ENCODE data around the gene GLIS1. TPM values are rescaled to one million over a fixed set of nuclear protein-coding genes. Genes with fewer than 3 reads are reported as not detected.

GLIS1 gene
- total RNA-seq, 1 donor = 2.9 TPM

- Histone ChIP-seq H2AFZ (ENCODE audit: low read length) (no peak overlapping the region), H3K4me3 (ENCODE audit: insufficient read depth, low read length) (no peak overlapping the region), H3K36me3 (ENCODE audit: insufficient read depth, low read length) (no peaks in the 10 kb centered on the region), H3K9me3 (ENCODE audit: low read depth, low read length) (no peaks in the 10 kb centered on the region), H3K4me1 (ENCODE audit: insufficient read depth, low read length) (peaks cover 14% of the 10 kb centered on the region), H3K27ac (ENCODE audit: low read depth, low read length) (no peak overlapping the region), H4K20me1 (ENCODE audit: insufficient read depth, low read length) (peaks cover 38% of the 10 kb centered on the region), H3K27me3 (ENCODE audit: insufficient read depth, low read length) (no peaks in the 10 kb centered on the region), H3K4me2 (ENCODE audit: insufficient read depth, low read length) (no peak overlapping the region), H3K79me2 (ENCODE audit: insufficient read depth, low read length) (no peaks in the 10 kb centered on the region)
- peak; percentile 23 for DNase-seq (ENCODE audit: insufficient read length, low spot score, missing footprints)
- TF ChIP-seq CTCF (IDR thresholded peaks at IDR 0.05; ENCODE audit: extremely low read depth, low read depth, low read length) = no peak
Measured at GRCh38 chr1:53628286-53628955, 110.5 kb downstream of the GLIS1 start.

- Histone ChIP-seq H3K79me2 (ENCODE audit: insufficient read depth, low read length) (no peaks in the 10 kb centered on the region), H3K27ac (ENCODE audit: low read depth, low read length) (no peak overlapping the region), H3K4me1 (ENCODE audit: insufficient read depth, low read length) (peaks cover 14% of the 10 kb centered on the region), H3K27me3 (ENCODE audit: insufficient read depth, low read length) (no peaks in the 10 kb centered on the region), H3K36me3 (ENCODE audit: insufficient read depth, low read length) (no peaks in the 10 kb centered on the region), H4K20me1 (ENCODE audit: insufficient read depth, low read length) (peaks cover 38% of the 10 kb centered on the region), H3K4me3 (ENCODE audit: insufficient read depth, low read length) (no peak overlapping the region), H2AFZ (ENCODE audit: low read length) (no peak overlapping the region), H3K9me3 (ENCODE audit: low read depth, low read length) (no peaks in the 10 kb centered on the region), H3K4me2 (ENCODE audit: insufficient read depth, low read length) (no peak overlapping the region)
- no peak for TF ChIP-seq CTCF (IDR thresholded peaks at IDR 0.05; ENCODE audit: extremely low read depth, low read depth, low read length)
- DNase-seq (ENCODE audit: insufficient read length, low spot score, missing footprints) = no peak
Measured at GRCh38 chr1:53627666-53628065, 111.3 kb downstream of the GLIS1 start.

- Histone ChIP-seq H2AFZ (ENCODE audit: low read length) (no peak overlapping the region), H3K4me3 (ENCODE audit: insufficient read depth, low read length) (no peak overlapping the region), H3K4me1 (ENCODE audit: insufficient read depth, low read length) (peaks cover 14% of the 10 kb centered on the region), H3K4me2 (ENCODE audit: insufficient read depth, low read length) (no peak overlapping the region), H3K27ac (ENCODE audit: low read depth, low read length) (no peak overlapping the region), H3K27me3 (ENCODE audit: insufficient read depth, low read length) (no peaks in the 10 kb centered on the region), H3K36me3 (ENCODE audit: insufficient read depth, low read length) (no peaks in the 10 kb centered on the region), H3K79me2 (ENCODE audit: insufficient read depth, low read length) (no peaks in the 10 kb centered on the region), H4K20me1 (ENCODE audit: insufficient read depth, low read length) (peaks cover 36% of the 10 kb centered on the region), H3K9me3 (ENCODE audit: low read depth, low read length) (no peaks in the 10 kb centered on the region)
- DNase-seq (ENCODE audit: insufficient read length, low spot score, missing footprints) = peak; percentile 46
- no peak for TF ChIP-seq CTCF (IDR thresholded peaks at IDR 0.05; ENCODE audit: extremely low read depth, low read depth, low read length)
Measured at GRCh38 chr1:53627031-53627430, 111.9 kb downstream of the GLIS1 start.

GRCh38 chr1:53626616-53627015, 112.3 kb downstream of the GLIS1 start:
- Histone ChIP-seq H4K20me1 (ENCODE audit: insufficient read depth, low read length) (peaks cover 33% of the 10 kb centered on the region), H2AFZ (ENCODE audit: low read length) (no peak overlapping the region), H3K79me2 (ENCODE audit: insufficient read depth, low read length) (no peaks in the 10 kb centered on the region), H3K27ac (ENCODE audit: low read depth, low read length) (no peak overlapping the region), H3K4me2 (ENCODE audit: insufficient read depth, low read length) (no peak overlapping the region), H3K4me1 (ENCODE audit: insufficient read depth, low read length) (peaks cover 14% of the 10 kb centered on the region), H3K36me3 (ENCODE audit: insufficient read depth, low read length) (no peaks in the 10 kb centered on the region), H3K27me3 (ENCODE audit: insufficient read depth, low read length) (no peaks in the 10 kb centered on the region), H3K9me3 (ENCODE audit: low read depth, low read length) (no peaks in the 10 kb centered on the region), H3K4me3 (ENCODE audit: insufficient read depth, low read length) (no peak overlapping the region)
- DNase-seq (ENCODE audit: insufficient read length, low spot score, missing footprints) = no peak
- TF ChIP-seq CTCF (IDR thresholded peaks at IDR 0.05; ENCODE audit: extremely low read depth, low read depth, low read length) = no peak

All from osteoblast (primary cell).